ENCODE measurements around the gene MRPL50. TPM values are rescaled to one million over a fixed set of nuclear protein-coding genes. Genes with fewer than 3 reads are reported as not detected.

MRPL50 gene
- total RNA-seq, 1 experiment from 2014 or later, result 11.9 TPM

DNA sequence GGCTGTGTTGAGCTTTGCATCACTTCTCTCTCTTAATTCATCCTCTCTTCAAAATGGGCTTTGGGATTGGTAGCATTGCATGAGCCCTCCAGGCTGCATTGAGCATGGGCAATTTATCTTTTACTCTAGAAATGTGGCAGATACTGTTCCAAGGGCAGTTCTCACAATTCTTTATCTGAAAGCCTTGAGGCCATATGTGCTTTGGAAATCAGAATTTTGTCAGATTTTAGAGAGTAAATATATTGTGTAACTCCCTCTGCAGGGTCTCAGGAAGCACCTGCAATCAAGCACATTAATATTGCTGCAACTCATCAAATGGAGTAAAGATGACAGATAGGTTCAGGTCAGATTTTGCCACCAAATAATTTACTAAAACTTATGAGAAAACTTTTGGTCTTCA lies 19.6 kb upstream of the MRPL50 start:
- Histone ChIP-seq H3K4me3 (no peak overlapping the region), H3K9me3 (ENCODE audit: insufficient read depth, low read depth) (no peaks in the 10 kb centered on the region; the same call in 1 of the 2 replicates), H3K4me1 (replicated peaks; ENCODE audit: insufficient read depth) (no peaks in the 10 kb centered on the region), H3K9me2 (ENCODE audit: insufficient read depth) (no peaks in the 10 kb centered on the region), H3K4me2 (no peak overlapping the region), H4K20me1 (ENCODE audit: insufficient read depth) (no peaks in the 10 kb centered on the region; the same call in 1 of the 2 replicates), H3F3A (ENCODE audit: insufficient read depth, low read depth) (no peaks in the 10 kb centered on the region), H3K36me3 (ENCODE audit: low read depth) (no peaks in the 10 kb centered on the region), H3K27ac (no peak overlapping the region), H3K79me2 (ENCODE audit: low read depth) (no peaks in the 10 kb centered on the region), H3K27me3 (ENCODE audit: insufficient read depth, low read depth) (peaks cover 21% of the 10 kb centered on the region), H2AFZ (no peak overlapping the region)
- TF ChIP-seq, protein P1, sequence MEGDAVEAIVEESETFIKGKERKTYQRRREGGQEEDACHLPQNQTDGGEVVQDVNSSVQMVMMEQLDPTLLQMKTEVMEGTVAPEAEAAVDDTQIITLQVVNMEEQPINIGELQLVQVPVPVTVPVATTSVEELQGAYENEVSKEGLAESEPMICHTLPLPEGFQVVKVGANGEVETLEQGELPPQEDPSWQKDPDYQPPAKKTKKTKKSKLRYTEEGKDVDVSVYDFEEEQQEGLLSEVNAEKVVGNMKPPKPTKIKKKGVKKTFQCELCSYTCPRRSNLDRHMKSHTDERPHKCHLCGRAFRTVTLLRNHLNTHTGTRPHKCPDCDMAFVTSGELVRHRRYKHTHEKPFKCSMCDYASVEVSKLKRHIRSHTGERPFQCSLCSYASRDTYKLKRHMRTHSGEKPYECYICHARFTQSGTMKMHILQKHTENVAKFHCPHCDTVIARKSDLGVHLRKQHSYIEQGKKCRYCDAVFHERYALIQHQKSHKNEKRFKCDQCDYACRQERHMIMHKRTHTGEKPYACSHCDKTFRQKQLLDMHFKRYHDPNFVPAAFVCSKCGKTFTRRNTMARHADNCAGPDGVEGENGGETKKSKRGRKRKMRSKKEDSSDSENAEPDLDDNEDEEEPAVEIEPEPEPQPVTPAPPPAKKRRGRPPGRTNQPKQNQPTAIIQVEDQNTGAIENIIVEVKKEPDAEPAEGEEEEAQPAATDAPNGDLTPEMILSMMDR (conservative IDR thresholded peaks at IDR 0.05), result no peak
- CTCF ChIA-PET, result no interaction called here
- POLR2A ChIA-PET (ENCODE audit: unreplicated experiment), result no interaction called here
- intact Hi-C loops (cut with micrococcal nuclease; ENCODE audit: unreplicated experiment), result no loop called here
- DNase-seq, result no peak
- BruUV-seq (replicated peaks), result no TSS peak

DNA sequence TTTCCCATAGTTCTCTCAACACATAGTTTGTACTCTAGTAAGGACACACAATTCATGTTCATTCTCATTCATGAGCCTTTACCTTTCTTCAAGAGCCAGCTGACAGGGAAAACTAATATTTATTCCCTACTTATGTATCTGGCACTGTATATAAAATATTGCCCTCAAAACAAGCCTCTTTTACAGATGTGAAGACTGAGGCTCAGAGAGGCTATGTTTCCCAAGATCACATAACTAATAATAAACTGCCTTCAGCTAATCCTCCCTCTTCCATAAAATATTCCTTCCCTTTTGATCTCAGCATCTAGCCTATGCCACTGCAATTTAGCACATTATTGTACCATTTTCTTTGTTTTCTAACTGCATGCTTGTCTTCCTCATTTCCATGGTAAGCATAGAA lies 19.0 kb upstream of the MRPL50 start:
- Histone ChIP-seq H3F3A (ENCODE audit: insufficient read depth, low read depth) (no peaks in the 10 kb centered on the region), H4K20me1 (ENCODE audit: insufficient read depth) (no peaks in the 10 kb centered on the region; the same call in 1 of the 2 replicates), H3K9me3 (ENCODE audit: insufficient read depth, low read depth) (no peaks in the 10 kb centered on the region; the same call in 1 of the 2 replicates), H3K4me3 (no peak overlapping the region), H3K4me1 (replicated peaks; ENCODE audit: insufficient read depth) (no peaks in the 10 kb centered on the region), H3K79me2 (ENCODE audit: low read depth) (no peaks in the 10 kb centered on the region), H3K9me2 (ENCODE audit: insufficient read depth) (no peaks in the 10 kb centered on the region), H3K27me3 (ENCODE audit: insufficient read depth, low read depth) (peaks cover 16% of the 10 kb centered on the region), H3K36me3 (ENCODE audit: low read depth) (no peaks in the 10 kb centered on the region), H3K27ac (no peak overlapping the region), H3K4me2 (no peak overlapping the region), H2AFZ (no peak overlapping the region)
- ChIA-PET POLR2A (ENCODE audit: unreplicated experiment) (no interaction called here), CTCF (no interaction called here)
- intact Hi-C loops (cut with micrococcal nuclease; ENCODE audit: unreplicated experiment), result no loop called here
- TF ChIP-seq, protein P1 (conservative IDR thresholded peaks at IDR 0.05), result no peak
- no peak for TF ChIP-seq EZH2 (IDR thresholded peaks at IDR 0.05; ENCODE audit: low read depth)
- DNase-seq, result no peak
- no TSS peak for BruUV-seq (replicated peaks)

DNA sequence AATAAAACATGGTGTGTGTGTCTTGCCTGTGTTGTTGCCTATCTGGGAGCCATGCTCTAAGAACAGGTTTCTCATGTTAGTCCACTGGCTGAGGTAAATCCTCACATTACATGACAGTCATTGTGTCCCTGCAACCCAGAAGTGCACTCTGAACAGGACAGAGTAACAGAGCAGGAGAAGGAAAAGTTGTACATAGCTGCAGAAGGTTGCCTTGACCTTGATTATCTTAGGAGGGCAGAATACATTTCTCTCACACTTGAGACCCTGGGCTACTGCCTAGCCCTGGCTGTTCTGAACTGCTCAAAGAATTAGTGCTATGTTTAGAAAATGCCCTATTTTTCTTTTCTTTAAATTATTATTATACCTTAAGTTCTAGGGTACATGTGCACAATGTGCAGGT lies 17.2 kb upstream of the MRPL50 start:
- peaks cover 15% of the 10 kb centered on the region for H3K9me3 ChIP-seq (ENCODE audit: insufficient read depth, low read depth)

More for the DNA sequence above, 17.2 kb upstream of the MRPL50 start:
- Histone ChIP-seq H2AFZ (no peak overlapping the region), H3F3A (ENCODE audit: insufficient read depth, low read depth) (no peaks in the 10 kb centered on the region), H3K36me3 (ENCODE audit: low read depth) (no peaks in the 10 kb centered on the region), H3K4me2 (no peak overlapping the region), H3K27me3 (ENCODE audit: insufficient read depth, low read depth) (peaks cover 10% of the 10 kb centered on the region; the same call in 1 of the 2 replicates), H4K20me1 (ENCODE audit: insufficient read depth) (no peaks in the 10 kb centered on the region), H3K79me2 (ENCODE audit: low read depth) (no peaks in the 10 kb centered on the region), H3K4me1 (replicated peaks; ENCODE audit: insufficient read depth) (no peaks in the 10 kb centered on the region), H3K27ac (no peak overlapping the region), H3K4me3 (no peak overlapping the region), H3K9me2 (ENCODE audit: insufficient read depth) (no peaks in the 10 kb centered on the region)
- DNase-seq, result no peak
- ChIA-PET POLR2A (ENCODE audit: unreplicated experiment) (no interaction called here), CTCF (no interaction called here)
- no TSS peak for BruUV-seq (replicated peaks)
- TF ChIP-seq EZH2 (IDR thresholded peaks at IDR 0.05; ENCODE audit: low read depth), result no peak
- TF ChIP-seq, protein P1 (conservative IDR thresholded peaks at IDR 0.05), result no peak
- intact Hi-C loops (cut with micrococcal nuclease; ENCODE audit: unreplicated experiment), result no loop called here

Data from PC-9 (cell line).